Panc1 (cell line): ENCODE results near the gene SLC27A1. TPM values are rescaled to one million over a fixed set of nuclear protein-coding genes. Genes with fewer than 3 reads are reported as not detected.

Experiments used
- ATAC-seq: fragments of 200-7000 bp; cut with Tn5 transposase; 2 replicates; pipeline ENCODE4 v1.9.1; 2020; ENCODE audit warnings: mild to moderate bottlenecking, moderate library complexity
- BruUV-seq: library from RNA; stranded (reverse); fragments of 400-500 nt; replicated peaks from 2 replicates; lab custom pipeline; 2021; lab: Mats Ljungman, UMichigan
- CTCF ChIA-PET: fragments of 300-600 bp; sonication (Branson Sonifier 250); formaldehyde crosslinking; loops from one replicate; lab custom pipeline; 2022; ENCODE audit warnings: antibody characterized with exemption; lab: Charles Lee
- POLR2A ChIA-PET: fragments of 300-600 bp; sonication (Branson Sonifier 250); formaldehyde crosslinking; loops from one replicate; lab custom pipeline; 2022; ENCODE audit warnings: antibody characterized with exemption; lab: Charles Lee
- DNase-seq: peaks from one replicate; pipeline ENCODE4 v3.0.0-alpha.2; 2010; ENCODE audit warnings: low read depth, low spot score
- H3K27ac ChIP-seq: 2 replicates; pipeline ENCODE4 v1.5.1; 2011; ENCODE audit warnings: mild to moderate bottlenecking, low read length, inconsistent platforms
- H3K27me3 ChIP-seq: fragments of 200-500 bp; sonication (Bioruptor generic); 2 replicates; pipeline ENCODE4 v1.6.0; 2014; ENCODE audit warnings: low read length, inconsistent platforms; ENCODE audit not compliant: control insufficient read depth, insufficient read depth
- H3K36me3 ChIP-seq: fragments of 200-500 bp; sonication (Bioruptor generic); 2 replicates; pipeline ENCODE4 v1.5.1; 2014; ENCODE audit warnings: inconsistent platforms, mild to moderate bottlenecking, low read length, moderate library complexity; ENCODE audit not compliant: control insufficient read depth, insufficient read depth
- H3K4me1 ChIP-seq: 2 replicates; pipeline ENCODE4 v1.5.1; 2011; ENCODE audit warnings: inconsistent platforms, mild to moderate bottlenecking, low read length, moderate library complexity; ENCODE audit not compliant: control insufficient read depth, insufficient read depth
- H3K4me3 ChIP-seq, 2 experiments: 2 replicates each; pipeline ENCODE4 v1.5.1; 2011 to 2012; ENCODE audit warnings: low read depth in 2 of 2, low read length in 2 of 2, mild to moderate bottlenecking in 2 of 2, inconsistent platforms in 1 of 2, moderate library complexity in 1 of 2
- H3K9me3 ChIP-seq: fragments of 200-500 bp; sonication (Bioruptor generic); 2 replicates; pipeline ENCODE4 v1.5.1; 2014; ENCODE audit warnings: low read depth, mild to moderate bottlenecking, inconsistent platforms, low read length, moderate library complexity; ENCODE audit not compliant: control insufficient read depth, insufficient read depth
- POLR2AphosphoS5 ChIP-seq: IDR thresholded peaks from 2 replicates; pipeline ENCODE4 v1.6.1; 2012; ENCODE audit warnings: mild to moderate bottlenecking, low read depth, low read length, moderate library complexity
- SIN3A ChIP-seq: IDR thresholded peaks from 2 replicates; pipeline ENCODE4 v1.6.1; 2012; ENCODE audit warnings: low read depth, mild to moderate bottlenecking, low read length, moderate library complexity, borderline replicate concordance; ENCODE audit not compliant: insufficient read depth
- TCF7L2 ChIP-seq: IDR thresholded peaks from 2 replicates; pipeline ENCODE4 v1.6.1; 2011; ENCODE audit warnings: mild to moderate bottlenecking, low read depth, low read length, inconsistent platforms
- in situ Hi-C: cut with HindIII; loops from 2 replicates; pipeline ENCODE4 v1.10.0; 2016; ENCODE audit warnings: low sequenced_read_pairs, low pct_unique_long_range_greater_than_20kb
- intact Hi-C: fragments of 100-400 bp; cut with micrococcal nuclease; formaldehyde crosslinking; loops from one replicate; pipeline ENCODE4 v1.10.0; 2022; ENCODE audit not compliant: unreplicated experiment
- total RNA-seq: library from RNA; stranded (reverse); gene quantifications from one replicate; pipeline ENCODE4 v1.2.1, GENCODE V29; 2021; ENCODE audit not compliant: unreplicated experiment
- TF ChIP-seq, protein P1 (sequence below): fragments of 450-650 bp; IDR thresholded peaks from 2 replicates; pipeline ENCODE4 v1.5.1; 2017; ENCODE audit warnings: mild to moderate bottlenecking
- TF ChIP-seq, protein P2 (sequence below), 2 experiments: IDR thresholded peaks; 2 replicates each; pipeline ENCODE4 v1.6.1; 2011 to 2012; ENCODE audit warnings: low read depth in 2 of 2, control low read depth in 1 of 2, low read length in 1 of 2, mild to moderate bottlenecking in 1 of 2, moderate library complexity in 1 of 2; ENCODE audit not compliant: insufficient read depth in 1 of 2

The SLC27A1 gene
- total RNA-seq, 1 experiment from 2014 or later: 5.4 TPM

GRCh38 chr19:17436094-17436873 lies 34.0 kb upstream of the SLC27A1 start:
- no TSS peak for BruUV-seq
- in situ Hi-C loops (no loop called here), intact Hi-C loops (no loop called here)
- TF ChIP-seq SIN3A (no peak), POLR2AphosphoS5 (no peak), TCF7L2 (no peak)
- TF ChIP-seq, protein P1, sequence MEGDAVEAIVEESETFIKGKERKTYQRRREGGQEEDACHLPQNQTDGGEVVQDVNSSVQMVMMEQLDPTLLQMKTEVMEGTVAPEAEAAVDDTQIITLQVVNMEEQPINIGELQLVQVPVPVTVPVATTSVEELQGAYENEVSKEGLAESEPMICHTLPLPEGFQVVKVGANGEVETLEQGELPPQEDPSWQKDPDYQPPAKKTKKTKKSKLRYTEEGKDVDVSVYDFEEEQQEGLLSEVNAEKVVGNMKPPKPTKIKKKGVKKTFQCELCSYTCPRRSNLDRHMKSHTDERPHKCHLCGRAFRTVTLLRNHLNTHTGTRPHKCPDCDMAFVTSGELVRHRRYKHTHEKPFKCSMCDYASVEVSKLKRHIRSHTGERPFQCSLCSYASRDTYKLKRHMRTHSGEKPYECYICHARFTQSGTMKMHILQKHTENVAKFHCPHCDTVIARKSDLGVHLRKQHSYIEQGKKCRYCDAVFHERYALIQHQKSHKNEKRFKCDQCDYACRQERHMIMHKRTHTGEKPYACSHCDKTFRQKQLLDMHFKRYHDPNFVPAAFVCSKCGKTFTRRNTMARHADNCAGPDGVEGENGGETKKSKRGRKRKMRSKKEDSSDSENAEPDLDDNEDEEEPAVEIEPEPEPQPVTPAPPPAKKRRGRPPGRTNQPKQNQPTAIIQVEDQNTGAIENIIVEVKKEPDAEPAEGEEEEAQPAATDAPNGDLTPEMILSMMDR: no peak
- TF ChIP-seq, protein P2, sequence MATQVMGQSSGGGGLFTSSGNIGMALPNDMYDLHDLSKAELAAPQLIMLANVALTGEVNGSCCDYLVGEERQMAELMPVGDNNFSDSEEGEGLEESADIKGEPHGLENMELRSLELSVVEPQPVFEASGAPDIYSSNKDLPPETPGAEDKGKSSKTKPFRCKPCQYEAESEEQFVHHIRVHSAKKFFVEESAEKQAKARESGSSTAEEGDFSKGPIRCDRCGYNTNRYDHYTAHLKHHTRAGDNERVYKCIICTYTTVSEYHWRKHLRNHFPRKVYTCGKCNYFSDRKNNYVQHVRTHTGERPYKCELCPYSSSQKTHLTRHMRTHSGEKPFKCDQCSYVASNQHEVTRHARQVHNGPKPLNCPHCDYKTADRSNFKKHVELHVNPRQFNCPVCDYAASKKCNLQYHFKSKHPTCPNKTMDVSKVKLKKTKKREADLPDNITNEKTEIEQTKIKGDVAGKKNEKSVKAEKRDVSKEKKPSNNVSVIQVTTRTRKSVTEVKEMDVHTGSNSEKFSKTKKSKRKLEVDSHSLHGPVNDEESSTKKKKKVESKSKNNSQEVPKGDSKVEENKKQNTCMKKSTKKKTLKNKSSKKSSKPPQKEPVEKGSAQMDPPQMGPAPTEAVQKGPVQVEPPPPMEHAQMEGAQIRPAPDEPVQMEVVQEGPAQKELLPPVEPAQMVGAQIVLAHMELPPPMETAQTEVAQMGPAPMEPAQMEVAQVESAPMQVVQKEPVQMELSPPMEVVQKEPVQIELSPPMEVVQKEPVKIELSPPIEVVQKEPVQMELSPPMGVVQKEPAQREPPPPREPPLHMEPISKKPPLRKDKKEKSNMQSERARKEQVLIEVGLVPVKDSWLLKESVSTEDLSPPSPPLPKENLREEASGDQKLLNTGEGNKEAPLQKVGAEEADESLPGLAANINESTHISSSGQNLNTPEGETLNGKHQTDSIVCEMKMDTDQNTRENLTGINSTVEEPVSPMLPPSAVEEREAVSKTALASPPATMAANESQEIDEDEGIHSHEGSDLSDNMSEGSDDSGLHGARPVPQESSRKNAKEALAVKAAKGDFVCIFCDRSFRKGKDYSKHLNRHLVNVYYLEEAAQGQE (IDR thresholded peaks at IDR 0.05; ENCODE audit: insufficient read depth in 1 of 2, low read depth in 2 of 2, low read length in 1 of 2): no peak
- no peaks in the 10 kb centered on the region for H3K36me3 ChIP-seq
- ChIA-PET POLR2A (no interaction called here), CTCF (no interaction called here)
- H3K4me1 ChIP-seq: no peaks in the 10 kb centered on the region
- DNase-seq (no peak), ATAC-seq (no peak)
- H3K27me3 ChIP-seq: no peaks in the 10 kb centered on the region
- H3K9me3 ChIP-seq: no peaks in the 10 kb centered on the region
- no peak overlapping the region for H3K4me3 ChIP-seq
- H3K27ac ChIP-seq: no peak overlapping the region

DNA sequence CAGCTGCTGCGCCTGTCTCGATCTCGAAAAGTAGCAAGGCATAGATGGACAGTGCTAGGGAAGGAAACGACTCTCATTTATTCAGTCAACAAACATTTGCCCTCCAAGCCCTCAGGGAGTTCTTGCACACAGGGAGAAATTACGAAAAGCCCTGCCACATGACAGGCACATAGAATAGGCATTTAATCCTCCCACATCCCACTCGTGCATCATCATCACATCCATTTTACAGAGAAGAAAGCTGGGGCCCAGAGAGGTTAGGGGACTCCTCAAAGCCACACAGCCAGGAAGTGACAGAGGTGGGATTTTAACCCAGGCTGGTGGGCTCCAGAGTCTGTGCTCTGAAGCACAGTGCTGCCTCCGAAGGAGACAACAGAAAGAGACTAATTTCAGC lies 33.5 kb upstream of the SLC27A1 start:
- CTCF ChIA-PET: no interaction called here

More for the DNA sequence above, 33.5 kb upstream of the SLC27A1 start:
- Histone ChIP-seq H3K9me3 (no peaks in the 10 kb centered on the region), H3K27me3 (no peaks in the 10 kb centered on the region), H3K4me1 (no peaks in the 10 kb centered on the region), H3K4me3 (no peak overlapping the region), H3K36me3 (no peaks in the 10 kb centered on the region), H3K27ac (no peak overlapping the region)
- POLR2A ChIA-PET: no interaction called here
- intact Hi-C loops (no loop called here), in situ Hi-C loops (no loop called here)
- no peak for DNase-seq
- TF ChIP-seq POLR2AphosphoS5: no peak
- TF ChIP-seq, protein P2 (IDR thresholded peaks at IDR 0.05; ENCODE audit: insufficient read depth in 1 of 2, low read depth in 2 of 2, low read length in 1 of 2): no peak
- TF ChIP-seq SIN3A: no peak
- no peak for TF ChIP-seq TCF7L2
- TF ChIP-seq, protein P1: no peak
- no peak for ATAC-seq
- BruUV-seq: no TSS peak
